Measurements from ENCODE around the gene PLXNC1. TPM values are rescaled to one million over a fixed set of nuclear protein-coding genes. Genes with fewer than 3 reads are reported as not detected.

Gene PLXNC1
- polyA plus RNA-seq, 1 experiment: 2.2 TPM

DNA sequence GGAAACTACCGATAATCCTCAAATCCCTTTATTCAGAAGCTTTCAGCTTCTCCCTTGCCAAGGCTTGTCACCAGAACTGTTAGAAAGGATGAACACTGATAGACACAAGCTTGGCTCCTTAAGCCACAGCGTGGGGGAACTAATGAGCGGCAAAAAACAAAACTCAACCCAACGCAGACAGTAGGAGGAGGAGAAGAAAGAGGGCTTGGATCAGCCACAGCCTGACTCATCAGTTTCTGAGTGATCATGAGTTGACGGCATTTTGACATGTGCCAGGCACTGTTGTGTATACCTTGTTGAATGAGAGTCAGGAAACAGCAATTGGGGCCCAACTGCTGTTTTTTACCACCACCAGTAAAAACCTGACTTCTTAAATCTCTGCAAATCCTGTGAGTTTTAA is 23.7 kb downstream of the PLXNC1 start:
- TF ChIP-seq, protein P1, sequence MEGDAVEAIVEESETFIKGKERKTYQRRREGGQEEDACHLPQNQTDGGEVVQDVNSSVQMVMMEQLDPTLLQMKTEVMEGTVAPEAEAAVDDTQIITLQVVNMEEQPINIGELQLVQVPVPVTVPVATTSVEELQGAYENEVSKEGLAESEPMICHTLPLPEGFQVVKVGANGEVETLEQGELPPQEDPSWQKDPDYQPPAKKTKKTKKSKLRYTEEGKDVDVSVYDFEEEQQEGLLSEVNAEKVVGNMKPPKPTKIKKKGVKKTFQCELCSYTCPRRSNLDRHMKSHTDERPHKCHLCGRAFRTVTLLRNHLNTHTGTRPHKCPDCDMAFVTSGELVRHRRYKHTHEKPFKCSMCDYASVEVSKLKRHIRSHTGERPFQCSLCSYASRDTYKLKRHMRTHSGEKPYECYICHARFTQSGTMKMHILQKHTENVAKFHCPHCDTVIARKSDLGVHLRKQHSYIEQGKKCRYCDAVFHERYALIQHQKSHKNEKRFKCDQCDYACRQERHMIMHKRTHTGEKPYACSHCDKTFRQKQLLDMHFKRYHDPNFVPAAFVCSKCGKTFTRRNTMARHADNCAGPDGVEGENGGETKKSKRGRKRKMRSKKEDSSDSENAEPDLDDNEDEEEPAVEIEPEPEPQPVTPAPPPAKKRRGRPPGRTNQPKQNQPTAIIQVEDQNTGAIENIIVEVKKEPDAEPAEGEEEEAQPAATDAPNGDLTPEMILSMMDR (IDR thresholded peaks at IDR 0.05; ENCODE audit: insufficient read depth, low read depth, low read length): no peak
- Histone ChIP-seq H3K36me3 (ENCODE audit: control insufficient read depth, insufficient read depth, low read length) (no peaks in the 10 kb centered on the region), H3K27me3 (ENCODE audit: control insufficient read depth, insufficient read depth, low read length) (peaks cover 6% of the 10 kb centered on the region; the same call in 1 of the 2 replicates), H3K4me3 (ENCODE audit: low read depth, low read length) (no peak overlapping the region)
- ChIA-PET POLR2A (no interaction called here), CTCF (interaction anchor here (0.7 kb wide), 1 partner anchor 21 kb away, joined by 3 read pairs; no protein-coding TSS in a partner anchor)
- DNase-seq (ENCODE audit: low read depth): no peak

DNA sequence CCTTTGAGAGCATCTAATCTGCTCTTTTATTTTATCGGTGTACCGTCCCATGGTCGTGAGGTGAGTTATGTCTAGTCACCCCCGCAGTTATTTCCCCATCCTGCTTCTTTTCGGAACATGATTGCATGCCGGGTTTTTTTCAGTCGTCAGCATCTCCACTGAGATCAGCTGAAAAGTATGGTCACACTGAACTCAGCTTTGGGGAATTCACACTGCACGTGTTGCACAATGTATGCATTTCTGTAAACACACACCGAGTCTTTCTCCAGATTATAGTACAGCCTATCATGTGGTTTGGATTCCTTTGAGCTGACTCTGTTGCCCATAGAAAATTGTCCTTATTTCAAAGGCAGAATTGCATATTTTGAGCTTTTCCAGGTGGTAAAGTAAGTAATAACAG is 24.6 kb downstream of the PLXNC1 start:
- H3K4me3 ChIP-seq (ENCODE audit: low read depth, low read length): no peak overlapping the region
- DNase-seq (ENCODE audit: low read depth): peak; percentile 77
- H3K27me3 ChIP-seq (ENCODE audit: control insufficient read depth, insufficient read depth, low read length): peaks cover 4% of the 10 kb centered on the region; the same call in 1 of the 2 replicates
- H3K36me3 ChIP-seq (ENCODE audit: control insufficient read depth, insufficient read depth, low read length): no peaks in the 10 kb centered on the region
- POLR2A ChIA-PET: interaction anchor here (0.6 kb wide), 2 partner anchors 134 to 1059 kb away, joined by 3 to 4 read pairs; no protein-coding TSS in a partner anchor
- TF ChIP-seq, protein P1 (IDR thresholded peaks at IDR 0.05; ENCODE audit: insufficient read depth, low read depth, low read length): no peak
- CTCF ChIA-PET: interaction anchor here (0.9 kb wide), 1 partner anchor 132 kb away, joined by 3 read pairs; no protein-coding TSS in a partner anchor

DNA sequence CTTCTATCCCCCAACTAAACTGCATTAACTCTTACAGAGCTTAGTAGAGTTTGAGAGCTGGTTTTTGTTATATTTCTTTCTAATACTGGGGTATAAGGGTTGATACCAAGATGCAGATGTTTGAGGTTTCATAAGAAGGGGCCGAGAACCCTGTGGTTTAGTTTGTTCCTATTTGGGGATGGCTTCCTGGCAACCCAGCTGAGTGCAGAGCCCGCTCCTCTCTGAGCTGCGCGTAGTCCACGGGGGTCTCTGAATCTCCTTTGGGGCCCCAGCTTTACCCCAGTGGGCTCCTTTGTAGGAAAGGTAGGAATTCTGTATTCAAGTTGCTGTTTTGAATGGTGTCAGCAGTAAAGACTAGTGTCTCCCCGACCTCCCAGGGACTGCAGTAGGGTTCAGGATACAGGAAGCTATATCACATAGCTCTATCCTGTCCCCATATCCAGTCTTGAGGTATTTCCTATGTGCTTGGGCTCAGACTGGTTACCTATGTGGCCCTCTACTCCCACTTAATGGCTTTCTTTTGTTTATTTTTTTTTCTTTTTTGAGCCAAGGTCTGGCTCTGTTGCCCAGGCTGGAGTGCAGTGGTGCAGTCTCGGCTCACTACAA is 25.4 kb downstream of the PLXNC1 start:
- Histone ChIP-seq H3K27me3 (ENCODE audit: control insufficient read depth, insufficient read depth, low read length) (0 out of 2 replicates have a peak, but pooled peaks cover 2% of the 10 kb centered on the region), H3K4me3 (ENCODE audit: low read depth, low read length) (no peak overlapping the region), H3K36me3 (ENCODE audit: control insufficient read depth, insufficient read depth, low read length) (no peaks in the 10 kb centered on the region)
- ChIA-PET CTCF (no interaction called here), POLR2A (no interaction called here)
- TF ChIP-seq, protein P1 (IDR thresholded peaks at IDR 0.05; ENCODE audit: insufficient read depth, low read depth, low read length): no peak
- no peak for DNase-seq (ENCODE audit: low read depth)

DNA sequence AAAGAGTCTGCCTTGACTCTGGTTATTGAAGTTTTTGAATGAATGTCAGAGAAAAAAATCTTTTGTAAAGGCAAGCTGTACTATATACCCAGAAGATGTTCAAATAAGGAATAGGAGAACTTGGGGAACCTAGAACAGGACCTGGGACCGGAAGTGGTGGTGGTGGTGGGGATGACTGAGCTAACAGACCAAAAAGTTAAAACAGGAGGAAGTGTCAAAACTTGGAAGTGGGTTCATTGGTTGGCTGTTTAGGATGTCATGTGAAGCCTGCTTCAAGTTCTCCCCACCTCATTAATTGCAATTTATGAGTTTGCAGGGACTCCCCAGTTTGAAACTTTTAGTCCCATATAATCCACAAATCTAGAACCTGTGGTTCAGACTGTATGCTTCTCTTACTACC is 26.2 kb downstream of the PLXNC1 start:
- CTCF ChIA-PET: interaction anchor here (0.6 to 1.4 kb wide), 2 partner anchors 27 to 589 kb away, joined by 3 read pairs; no protein-coding TSS in a partner anchor

More for the DNA sequence above, 26.2 kb downstream of the PLXNC1 start:
- TF ChIP-seq, protein P1 (IDR thresholded peaks at IDR 0.05; ENCODE audit: insufficient read depth, low read depth, low read length): no peak
- POLR2A ChIA-PET: no interaction called here
- no peak for DNase-seq (ENCODE audit: low read depth)
- Histone ChIP-seq H3K4me3 (ENCODE audit: low read depth, low read length) (no peak overlapping the region), H3K36me3 (ENCODE audit: control insufficient read depth, insufficient read depth, low read length) (no peaks in the 10 kb centered on the region), H3K27me3 (ENCODE audit: control insufficient read depth, insufficient read depth, low read length) (no peaks in the 10 kb centered on the region)

All from BJ (cell line).